AG09319 (cell line): Measurements from ENCODE around the gene IER5L.
A peak's percentile ranks its signal among the peaks of the same experiment; 100 is the strongest.

Experiments
- DNase-seq: peaks from one replicate; pipeline ENCODE4 v3.0.0-alpha.2; 2010; ENCODE audit warnings: low read depth; ENCODE audit errors: extremely low read depth
- CTCF ChIP-seq: IDR thresholded peaks from 2 replicates; pipeline ENCODE4 v1.5.1; 2011; ENCODE audit warnings: low read depth, mild to moderate bottlenecking, inconsistent platforms, low read length, moderate library complexity

The IER5L gene

GRCh38 chr9:129146441-129146941 lies 31.6 kb downstream of the IER5L start:
- no peak for DNase-seq
- no peak for TF ChIP-seq CTCF

- no peak for DNase-seq
Observed at GRCh38 chr9:129145841-129146292, 32.2 kb downstream of the IER5L start.

GRCh38 chr9:129145316-129145715 lies 32.7 kb downstream of the IER5L start:
- DNase-seq: no peak
- no peak for TF ChIP-seq CTCF

More at GRCh38 chr9:129145841-129146292, 32.2 kb downstream of the IER5L start:
- no peak for TF ChIP-seq CTCF

GRCh38 chr9:129143031-129143927 lies 34.8 kb downstream of the IER5L start:
- TF ChIP-seq CTCF: peak; percentile 98
- no peak for DNase-seq

- no peak for TF ChIP-seq CTCF
- DNase-seq: no peak
Observed at GRCh38 chr9:129142138-129142935, 35.7 kb downstream of the IER5L start.

GRCh38 chr9:129141066-129142041 lies 36.7 kb downstream of the IER5L start:
- no peak for TF ChIP-seq CTCF
- DNase-seq: peak; percentile 78
